NCI-H1105 treated with DMSO at 0.1 percent for 48 hours (cell line): ENCODE results near the gene FOXB2.
"Not testable (repeated sequence)": the region's sequence is repeated elsewhere in the genome, so short reads cannot be mapped to it uniquely, and the experiment has no call there.

Experiments used
- DNase-seq: peaks from one replicate; lab custom pipeline; 2025; lab: John Stamatoyannopoulos, UW

FOXB2 gene

GRCh38 chr9:77019236-77019925, at the start of gene FOXB2:
Gene FOXB2, plus strand, starts transcription at chr9:77019655. Its CDS starts 0 bp downstream, at chr9:77019655.
- no peak for DNase-seq

DNA sequence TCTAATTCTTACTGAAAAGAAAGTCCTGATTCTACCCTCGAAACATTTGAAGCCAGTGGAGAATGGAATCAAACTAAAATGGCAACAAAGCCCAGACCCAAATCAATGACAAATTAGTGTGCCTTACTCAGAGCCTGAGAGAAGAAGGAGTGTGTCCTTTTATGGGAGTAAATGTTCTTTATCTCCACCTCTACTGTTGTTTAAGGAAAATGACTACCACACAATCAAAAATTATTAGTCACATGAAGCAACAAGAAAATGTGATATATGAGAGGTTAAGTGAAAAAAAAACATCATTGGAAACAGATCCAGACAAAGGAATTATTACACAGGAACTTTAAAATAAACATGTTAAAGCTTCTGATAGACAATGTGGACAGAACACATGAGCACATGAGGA, 49.7 kb upstream of the FOXB2 start:
- DNase-seq: no peak

DNA sequence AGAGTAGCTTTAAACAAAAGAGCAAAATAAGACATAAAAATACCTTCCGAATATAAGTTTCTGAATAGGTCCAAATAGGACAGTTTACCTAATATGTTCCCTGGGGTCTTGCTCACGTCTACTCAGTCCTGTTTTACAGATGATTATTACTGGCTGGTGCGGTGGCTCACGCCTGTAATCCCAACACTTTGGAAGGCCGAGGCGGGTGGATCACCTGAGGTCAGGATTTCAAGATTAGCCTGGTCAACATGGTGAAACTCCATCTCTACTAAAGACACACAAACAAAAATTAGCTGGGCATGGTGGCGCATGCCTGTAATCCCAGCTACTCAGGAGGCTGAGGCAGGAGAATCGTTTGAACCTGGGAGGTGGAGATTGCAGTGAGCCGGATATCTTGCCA, 40.6 kb upstream of the FOXB2 start:
- not testable (repeated sequence) for DNase-seq

DNA sequence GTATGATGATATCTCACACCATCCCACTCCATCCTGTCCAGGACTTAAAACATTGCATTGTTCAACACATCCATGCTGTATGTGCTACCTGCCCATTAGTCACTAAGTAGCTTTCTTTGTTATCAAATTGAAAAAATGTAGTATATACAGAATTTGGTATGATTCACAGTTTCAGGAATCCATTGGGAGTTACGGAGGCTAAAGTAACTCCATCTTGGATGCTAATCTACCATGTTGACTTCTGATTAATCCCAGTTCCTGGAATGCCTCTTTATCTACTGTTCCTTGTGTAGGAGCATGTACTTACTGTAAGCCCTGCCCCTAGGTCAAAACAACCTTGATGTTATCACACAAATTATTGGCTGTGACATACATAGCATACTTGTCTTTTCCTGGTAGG, 38.9 kb upstream of the FOXB2 start:
- no peak for DNase-seq

DNA sequence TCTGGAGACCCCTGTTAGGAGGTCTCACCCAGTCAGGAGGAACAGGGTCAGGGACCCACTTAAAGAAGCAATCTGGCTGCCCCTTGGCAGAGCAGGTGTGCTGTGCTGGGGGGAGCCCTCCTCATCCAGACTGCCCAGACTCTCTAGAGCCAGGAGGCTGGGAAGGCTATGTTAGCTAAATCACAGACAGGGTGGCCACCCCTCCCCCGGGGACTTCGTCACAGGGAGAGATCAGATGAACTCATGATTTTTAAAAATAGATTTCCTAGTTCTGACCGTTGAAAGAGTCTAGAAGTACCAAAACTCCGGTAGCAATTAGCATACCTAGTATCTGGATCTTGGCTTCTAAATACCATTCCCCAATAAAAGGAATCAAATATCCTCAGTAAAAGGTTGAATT, 35.0 kb upstream of the FOXB2 start:
- no peak for DNase-seq

DNA sequence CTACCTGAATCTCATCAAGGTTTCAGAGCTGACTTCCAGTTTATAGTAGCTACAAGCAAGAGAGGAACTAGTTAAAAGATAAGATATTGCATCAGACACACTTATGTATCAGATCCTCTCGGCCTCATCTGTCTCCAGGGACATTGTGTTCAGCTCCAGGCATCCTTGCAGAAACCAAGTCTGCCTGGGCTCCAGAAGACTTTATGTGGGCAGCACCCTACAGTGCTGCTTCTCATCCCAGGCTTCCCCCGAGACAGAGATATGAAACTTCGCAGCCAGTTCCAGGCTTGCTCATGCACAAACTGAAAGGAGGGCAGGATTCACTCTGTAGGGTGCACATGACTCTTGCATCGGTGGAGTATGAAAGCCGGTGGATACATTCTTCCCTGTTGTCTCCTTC, 33.9 kb upstream of the FOXB2 start:
- no peak for DNase-seq

- DNase-seq: peak; percentile 69
These were observed 31.8 kb upstream of the FOXB2 start for GRCh38 chr9:76987594-76988200.

- no peak for DNase-seq
These were observed 30.5 kb upstream of the FOXB2 start for GRCh38 chr9:76988941-76989340.

DNA sequence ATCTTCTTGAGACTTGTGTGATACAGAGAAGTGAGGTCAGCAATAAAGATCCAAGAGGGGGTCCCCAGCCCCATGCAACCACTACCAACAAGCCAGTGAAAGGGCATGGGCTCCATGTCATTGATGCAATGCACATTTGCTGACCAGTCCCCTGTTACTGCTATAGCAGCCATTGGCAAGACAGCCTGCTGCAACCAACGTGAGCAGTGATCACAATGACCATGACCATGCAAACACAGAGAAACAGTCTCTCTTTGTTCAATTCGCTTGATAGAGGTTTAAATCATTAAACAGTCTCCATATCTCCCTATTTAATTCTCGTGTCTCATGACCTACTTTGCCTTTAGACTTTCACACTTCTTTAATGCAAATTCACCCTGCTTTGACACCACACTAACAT, 30.0 kb upstream of the FOXB2 start:
- DNase-seq: no peak

DNA sequence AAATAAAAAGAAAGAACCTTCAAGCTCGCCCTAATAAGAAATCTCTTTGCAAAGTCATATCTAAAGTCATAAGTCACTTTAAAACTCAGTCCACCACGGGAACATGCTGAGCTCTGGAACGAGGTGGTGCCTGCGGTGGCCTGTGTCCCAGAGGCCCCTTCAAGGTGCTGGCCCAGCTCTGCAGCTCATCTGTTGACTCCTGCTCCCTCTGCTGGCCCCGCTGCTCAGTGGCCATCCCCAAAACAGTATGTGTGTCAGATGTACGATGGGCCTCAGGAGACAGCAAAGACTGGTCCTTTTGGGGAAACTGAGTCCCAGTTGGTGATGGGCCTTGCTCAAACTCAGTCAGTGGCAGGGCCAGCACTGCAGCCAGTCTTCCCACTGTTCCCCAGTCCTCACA, 22.8 kb upstream of the FOXB2 start:
- DNase-seq: no peak

DNA sequence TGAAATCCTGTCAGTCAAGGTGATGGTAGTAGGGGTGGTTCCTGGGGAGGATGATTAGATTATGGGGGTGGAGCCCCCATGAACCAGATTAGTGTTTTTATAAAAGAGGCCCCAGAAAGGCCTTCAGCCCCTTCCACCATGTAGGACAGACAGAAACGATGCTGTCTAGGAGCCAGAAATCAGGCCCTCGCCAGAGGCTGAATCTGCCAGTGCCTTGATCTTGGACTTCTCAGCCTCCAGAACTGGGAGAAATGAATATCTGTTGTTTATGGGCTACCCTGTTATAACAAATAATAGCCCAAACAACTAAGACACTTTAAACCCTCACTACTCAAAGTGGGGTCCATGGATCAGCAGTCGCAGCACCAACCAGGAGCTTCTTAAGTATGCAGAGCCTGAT, 20.2 kb upstream of the FOXB2 start:
- DNase-seq: no peak

GRCh38 chr9:77000330-77000729, 19.1 kb upstream of the FOXB2 start:
- DNase-seq: no peak

DNA sequence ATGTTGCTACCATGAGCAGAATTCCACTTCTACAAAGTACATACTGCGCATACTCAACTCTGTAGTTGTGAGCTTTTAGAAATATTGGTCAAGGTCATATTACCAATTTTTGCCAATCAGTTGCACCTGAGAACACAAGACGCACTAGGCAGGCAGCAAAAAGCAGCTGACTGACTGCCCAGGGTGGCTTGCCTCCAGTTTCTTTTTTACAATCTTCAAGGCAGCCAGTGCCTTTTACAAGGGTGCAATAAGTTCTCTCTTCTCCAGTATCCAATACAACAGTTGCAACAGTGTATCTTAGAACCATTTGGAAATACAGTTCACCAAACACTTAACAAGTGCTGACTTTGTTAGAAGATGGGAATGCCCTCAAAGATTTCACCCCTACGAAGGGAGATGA, 16.1 kb upstream of the FOXB2 start:
- DNase-seq: no peak

GRCh38 chr9:77005216-77005615, 14.2 kb upstream of the FOXB2 start:
- DNase-seq: no peak

- no peak for DNase-seq
These were observed 8.9 kb upstream of the FOXB2 start for GRCh38 chr9:77010527-77010926.

DNA sequence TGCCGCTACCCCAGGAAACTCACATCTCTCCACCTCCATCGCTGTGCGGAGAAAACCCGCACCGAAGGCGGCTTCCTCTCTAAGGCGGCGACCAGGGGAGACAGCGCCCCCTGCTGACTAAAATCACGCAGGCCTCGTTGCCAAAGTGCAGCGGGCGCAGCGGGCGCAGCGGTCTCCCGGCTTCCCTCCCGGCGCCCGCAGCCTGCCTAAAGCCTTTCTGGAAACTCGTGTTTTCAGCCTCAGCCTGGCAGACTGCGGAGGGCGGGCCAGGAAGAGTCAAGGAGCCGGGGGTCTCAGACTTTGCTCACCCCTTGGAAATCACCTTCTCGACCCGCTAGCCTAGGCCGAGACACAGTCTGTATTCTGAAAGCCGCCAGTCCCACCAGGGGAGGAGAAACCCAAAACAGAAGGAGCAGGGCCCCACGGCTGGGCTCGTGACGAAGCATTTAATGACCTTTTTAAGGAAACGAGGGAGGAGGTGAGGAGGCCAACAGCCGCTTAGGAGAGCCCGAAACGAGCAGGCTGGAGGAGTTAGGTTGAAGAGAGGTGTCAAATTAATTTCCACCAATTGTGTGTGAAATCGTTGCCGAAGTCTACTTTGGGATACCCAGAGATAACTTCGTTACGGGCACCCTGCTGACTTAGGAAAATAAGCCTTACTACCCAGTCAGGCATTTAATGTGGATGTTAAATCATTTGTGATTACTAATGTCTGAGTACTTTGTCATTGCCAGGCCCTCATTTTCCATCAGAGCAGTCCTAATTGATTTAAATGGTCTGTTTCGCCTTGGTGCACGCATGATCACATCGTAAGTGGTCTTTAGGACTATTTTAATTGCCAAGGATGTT, 7.3 kb upstream of the FOXB2 start:
- DNase-seq: peak; percentile 73

GRCh38 chr9:77013206-77013931, 6.1 kb upstream of the FOXB2 start:
- peak; percentile 48 for DNase-seq

- no peak for DNase-seq
These were observed 5.4 kb upstream of the FOXB2 start for GRCh38 chr9:77013932-77014596.

DNA sequence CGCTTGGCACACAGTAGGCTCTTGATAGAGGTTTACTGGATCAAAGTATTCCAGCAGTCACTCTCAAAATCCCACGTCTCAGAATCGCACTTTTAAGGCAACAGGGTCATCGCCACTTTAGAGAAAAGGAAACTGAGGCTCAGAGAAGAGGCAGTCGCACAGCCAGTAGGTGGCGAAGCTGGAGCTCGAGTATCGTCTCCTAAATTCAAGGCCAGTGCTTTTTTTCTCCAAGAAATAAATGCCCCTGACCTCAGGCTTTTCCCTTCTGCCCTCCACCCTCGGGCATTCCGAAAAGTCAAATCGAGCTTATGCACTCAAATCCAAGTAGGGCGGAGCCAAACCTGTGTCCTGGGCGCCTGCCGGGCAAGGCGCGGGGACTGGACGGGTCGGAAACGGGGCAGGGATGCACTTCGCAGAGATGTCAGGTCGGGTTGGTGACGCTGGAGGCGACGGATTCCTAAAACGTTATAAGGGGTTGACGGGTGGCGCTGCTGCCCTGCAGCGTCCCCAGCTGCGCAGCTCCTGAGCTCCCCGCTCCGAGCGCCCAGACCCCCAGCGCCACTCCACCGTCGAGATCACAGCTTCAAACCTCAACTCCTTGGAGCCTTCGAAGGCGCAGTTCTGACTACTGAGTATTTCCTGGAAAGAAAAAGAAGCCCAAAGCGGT, 4.7 kb upstream of the FOXB2 start:
- DNase-seq: peak; percentile 62

- peak; percentile 97 for DNase-seq
These were observed 4.0 kb upstream of the FOXB2 start for GRCh38 chr9:77015327-77016048.

- DNase-seq: no peak
These were observed 3.3 kb upstream of the FOXB2 start for GRCh38 chr9:77016121-77016525.
